Fibroblast of the aortic adventitia (primary cell): ENCODE results near the gene SH3PXD2A. TPM values are rescaled to one million over a fixed set of nuclear protein-coding genes. Genes with fewer than 3 reads are reported as not detected.
A peak's percentile ranks its signal among the peaks of the same experiment; 100 is the strongest.

Experiments used
- DNase-seq: peaks from one replicate; pipeline ENCODE4 v3.0.0-alpha.2; 2010; ENCODE audit warnings: low read depth
- H3K4me3 ChIP-seq: 2 replicates; pipeline ENCODE4 v1.5.1; 2011; ENCODE audit warnings: low read depth, mild to moderate bottlenecking, control low read depth, low read length, moderate library complexity
- total RNA-seq: library from RNA; depleted of rRNA; stranded (reverse); fragments of >200 nt; gene quantifications from 2 replicates; pipeline ENCODE4 v1.2.3, GENCODE V29; 2012; ENCODE audit warnings: low replicate concordance
- TF ChIP-seq, protein P1 (sequence below): IDR thresholded peaks from 2 replicates; pipeline ENCODE4 v1.5.1; 2011; ENCODE audit warnings: mild to moderate bottlenecking, low read length, control low read depth, inconsistent platforms; ENCODE audit not compliant: insufficient read depth

Gene SH3PXD2A
- total RNA-seq, 1 donor, result 20.4 TPM

DNA sequence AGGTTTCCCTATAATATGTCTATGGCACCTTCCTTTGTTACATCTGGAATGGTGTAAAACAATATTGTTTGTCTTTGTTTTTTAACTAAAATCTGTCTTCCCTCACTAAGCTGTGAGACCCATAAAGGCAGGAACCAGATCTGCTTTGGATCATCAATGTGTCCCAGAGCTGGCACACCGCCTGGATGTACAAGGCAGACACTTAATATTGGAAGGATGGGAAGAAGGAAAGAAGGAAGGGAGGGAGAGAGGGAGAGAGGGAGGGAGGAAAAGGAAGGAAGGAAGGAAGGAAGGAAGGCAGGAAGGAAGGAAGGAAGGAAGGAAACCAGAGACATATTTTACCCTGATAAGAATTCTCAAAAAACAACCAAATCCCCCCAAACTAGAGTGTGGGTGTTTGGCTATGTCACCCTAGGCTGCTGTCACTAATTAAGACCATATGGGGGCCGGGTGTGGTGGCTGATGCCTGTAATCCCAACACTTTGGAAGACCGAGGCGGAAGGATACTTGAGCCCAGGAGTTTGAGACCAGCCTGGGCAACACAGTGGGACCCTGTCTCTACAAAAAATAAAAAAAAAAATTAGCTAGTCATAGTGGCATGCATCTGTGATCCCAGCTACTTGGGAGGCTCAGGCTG lies 59.6 kb downstream of the SH3PXD2A start:
- TF ChIP-seq, protein P1, sequence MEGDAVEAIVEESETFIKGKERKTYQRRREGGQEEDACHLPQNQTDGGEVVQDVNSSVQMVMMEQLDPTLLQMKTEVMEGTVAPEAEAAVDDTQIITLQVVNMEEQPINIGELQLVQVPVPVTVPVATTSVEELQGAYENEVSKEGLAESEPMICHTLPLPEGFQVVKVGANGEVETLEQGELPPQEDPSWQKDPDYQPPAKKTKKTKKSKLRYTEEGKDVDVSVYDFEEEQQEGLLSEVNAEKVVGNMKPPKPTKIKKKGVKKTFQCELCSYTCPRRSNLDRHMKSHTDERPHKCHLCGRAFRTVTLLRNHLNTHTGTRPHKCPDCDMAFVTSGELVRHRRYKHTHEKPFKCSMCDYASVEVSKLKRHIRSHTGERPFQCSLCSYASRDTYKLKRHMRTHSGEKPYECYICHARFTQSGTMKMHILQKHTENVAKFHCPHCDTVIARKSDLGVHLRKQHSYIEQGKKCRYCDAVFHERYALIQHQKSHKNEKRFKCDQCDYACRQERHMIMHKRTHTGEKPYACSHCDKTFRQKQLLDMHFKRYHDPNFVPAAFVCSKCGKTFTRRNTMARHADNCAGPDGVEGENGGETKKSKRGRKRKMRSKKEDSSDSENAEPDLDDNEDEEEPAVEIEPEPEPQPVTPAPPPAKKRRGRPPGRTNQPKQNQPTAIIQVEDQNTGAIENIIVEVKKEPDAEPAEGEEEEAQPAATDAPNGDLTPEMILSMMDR, result no peak
- H3K4me3 ChIP-seq, result no peak overlapping the region
- DNase-seq, result peak; percentile 26

DNA sequence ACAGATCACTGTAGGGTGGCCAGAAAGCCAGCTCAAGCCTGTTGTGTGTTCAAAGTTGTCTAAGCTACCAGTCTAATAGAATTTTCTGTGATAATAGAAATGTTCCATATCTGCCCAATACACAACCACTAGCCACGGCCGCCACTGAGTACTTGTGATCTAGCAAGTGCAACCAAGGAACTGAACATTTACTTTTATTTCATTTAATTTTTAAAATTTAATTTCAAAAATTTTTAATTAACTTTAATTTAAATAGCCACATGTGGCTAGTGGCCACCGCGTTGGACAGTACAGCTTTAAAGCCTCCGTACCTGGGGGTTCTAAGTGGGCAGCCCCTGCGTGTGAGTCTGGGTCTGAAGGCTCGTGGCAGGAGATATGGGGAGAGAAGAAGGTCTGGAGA lies 60.4 kb downstream of the SH3PXD2A start:
- no peak overlapping the region for H3K4me3 ChIP-seq
- TF ChIP-seq, protein P1, result no peak
- no peak for DNase-seq

GRCh38 chr10:103793920-103794883 lies 61.2 kb downstream of the SH3PXD2A start:
- TF ChIP-seq, protein P1, result no peak
- no peak overlapping the region for H3K4me3 ChIP-seq
- no peak for DNase-seq

- H3K4me3 ChIP-seq, result no peak overlapping the region
- DNase-seq, result no peak
- TF ChIP-seq, protein P1, result no peak
Observed at GRCh38 chr10:103793429-103793828, 61.9 kb downstream of the SH3PXD2A start.

DNA sequence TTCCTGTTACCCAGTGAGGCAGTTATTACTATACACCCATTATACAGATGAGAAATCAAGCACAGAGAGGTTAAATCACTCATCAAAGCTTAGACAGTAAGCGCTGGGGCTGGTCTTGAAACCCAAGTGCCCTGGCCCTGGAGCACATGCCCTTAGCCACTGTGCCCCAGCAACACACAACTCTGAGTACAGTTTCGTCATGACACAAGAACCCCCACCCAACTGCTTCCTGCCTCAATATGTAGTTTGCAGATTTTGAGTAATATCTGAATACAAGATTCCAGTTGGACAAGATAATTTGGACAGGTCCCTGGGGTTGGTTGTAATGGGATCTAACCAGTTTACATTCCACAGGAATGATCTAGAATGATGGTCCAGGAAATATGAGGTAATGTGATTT lies 62.8 kb downstream of the SH3PXD2A start:
- TF ChIP-seq, protein P1, result no peak
- peak; percentile 21 for DNase-seq
- H3K4me3 ChIP-seq, result no peak overlapping the region

DNA sequence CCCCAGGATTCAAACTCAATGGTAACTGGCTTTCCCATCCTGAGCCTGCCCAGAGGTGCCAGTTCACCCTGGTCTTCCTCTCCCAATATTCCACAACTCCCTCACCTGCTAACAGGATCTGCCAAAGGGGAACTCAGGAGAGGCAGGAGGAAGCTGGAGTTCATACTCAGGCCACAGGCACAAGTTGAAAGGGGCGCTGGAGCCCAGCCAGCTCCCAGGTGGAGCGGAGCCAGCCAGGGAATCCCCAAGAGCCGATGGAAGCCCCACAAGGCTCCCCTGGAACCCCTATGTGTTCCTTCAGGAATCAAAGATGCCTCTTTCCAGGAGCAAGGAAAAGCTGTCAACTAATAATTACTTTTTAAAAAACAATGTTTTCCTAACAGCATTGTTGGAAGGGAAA lies 63.5 kb downstream of the SH3PXD2A start:
- no peak overlapping the region for H3K4me3 ChIP-seq
- no peak for DNase-seq
- TF ChIP-seq, protein P1, result no peak
